HG03521 (cell line): ENCODE results near the gene METRNL.

Experiments used
- ATAC-seq: cut with Tn5 transposase; IDR thresholded peaks from one replicate; pipeline ENCODE4 v1.9.1; 2021; ENCODE audit warnings: mild to moderate bottlenecking, moderate library complexity; ENCODE audit not compliant: unreplicated experiment

METRNL gene

GRCh38 chr17:83103943-83104311 is 24.5 kb downstream of the METRNL start:
- no peak for ATAC-seq

- no peak for ATAC-seq
Observed at GRCh38 chr17:83104577-83105505, 25.4 kb downstream of the METRNL start.

GRCh38 chr17:83105512-83105911 is 26.1 kb downstream of the METRNL start:
- no peak for ATAC-seq

GRCh38 chr17:83106056-83106588 is 26.7 kb downstream of the METRNL start:
- ATAC-seq = no peak

GRCh38 chr17:83106913-83107655 is 27.7 kb downstream of the METRNL start:
- ATAC-seq = no peak

GRCh38 chr17:83107656-83108048 is 28.2 kb downstream of the METRNL start:
- ATAC-seq = no peak

- ATAC-seq = no peak
Observed at GRCh38 chr17:83108709-83109108, 29.3 kb downstream of the METRNL start.

- no peak for ATAC-seq
Observed at GRCh38 chr17:83109386-83109785, 30.0 kb downstream of the METRNL start.

- ATAC-seq = no peak
Observed at GRCh38 chr17:83109793-83110645, 30.6 kb downstream of the METRNL start.

- no peak for ATAC-seq
Observed at GRCh38 chr17:83110735-83111134, 31.3 kb downstream of the METRNL start.

- ATAC-seq = no peak
Observed at GRCh38 chr17:83111516-83112282, 32.3 kb downstream of the METRNL start.

GRCh38 chr17:83113381-83113780 is 34.0 kb downstream of the METRNL start:
- ATAC-seq = no peak

- no peak for ATAC-seq
Observed at GRCh38 chr17:83113792-83114191, 34.4 kb downstream of the METRNL start.

GRCh38 chr17:83114706-83115105 is 35.3 kb downstream of the METRNL start:
- ATAC-seq = no peak

- no peak for ATAC-seq
Observed at GRCh38 chr17:83115202-83115651, 35.8 kb downstream of the METRNL start.

GRCh38 chr17:83115832-83116231 is 36.4 kb downstream of the METRNL start:
- ATAC-seq = no peak

- no peak for ATAC-seq
Observed at GRCh38 chr17:83116311-83116771, 36.9 kb downstream of the METRNL start.

GRCh38 chr17:83116783-83117555 is 37.6 kb downstream of the METRNL start:
- no peak for ATAC-seq

- no peak for ATAC-seq
Observed at GRCh38 chr17:83117583-83117982, 38.2 kb downstream of the METRNL start.
